ENCODE results near the gene LGR5.

LGR5 gene

GRCh38 chr12:71439362-71439612, 311 bp upstream of the LGR5 start:
- DNase-seq (ENCODE audit: low spot score) = no peak

DNA sequence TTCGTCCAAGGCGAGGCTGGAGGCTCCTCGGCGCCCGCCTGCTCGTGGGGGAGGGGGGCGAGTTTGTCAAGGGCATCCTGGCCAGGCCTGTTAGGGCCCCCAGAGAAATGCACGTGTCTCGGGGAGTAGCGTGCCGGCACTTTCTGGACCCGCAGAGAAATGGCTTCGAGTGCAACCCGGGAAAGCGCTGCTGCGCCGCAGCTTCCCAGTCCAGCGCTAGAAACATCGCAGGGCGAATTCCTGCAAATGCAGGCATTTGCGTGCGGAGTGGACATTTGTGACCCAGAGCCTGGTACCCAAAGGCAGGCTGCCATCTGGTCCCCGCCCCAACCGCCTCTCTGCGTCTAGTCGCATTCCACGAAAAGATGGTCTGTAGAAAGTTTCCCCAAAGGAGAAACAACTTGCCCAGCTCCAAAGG, 756 bp downstream of the LGR5 start:
- DNase-seq (ENCODE audit: low spot score) = no peak

GRCh38 chr12:71440763-71441748, 1.5 kb downstream of the LGR5 start:
- DNase-seq (ENCODE audit: low spot score) = no peak

- DNase-seq (ENCODE audit: low spot score) = no peak
Measured at GRCh38 chr12:71441836-71442566, 2.4 kb downstream of the LGR5 start.

- DNase-seq (ENCODE audit: low spot score) = no peak
Measured at GRCh38 chr12:71442567-71442931, 3.0 kb downstream of the LGR5 start.

- no peak for DNase-seq (ENCODE audit: low spot score)
Measured at GRCh38 chr12:71445071-71445470, 5.5 kb downstream of the LGR5 start.

DNA sequence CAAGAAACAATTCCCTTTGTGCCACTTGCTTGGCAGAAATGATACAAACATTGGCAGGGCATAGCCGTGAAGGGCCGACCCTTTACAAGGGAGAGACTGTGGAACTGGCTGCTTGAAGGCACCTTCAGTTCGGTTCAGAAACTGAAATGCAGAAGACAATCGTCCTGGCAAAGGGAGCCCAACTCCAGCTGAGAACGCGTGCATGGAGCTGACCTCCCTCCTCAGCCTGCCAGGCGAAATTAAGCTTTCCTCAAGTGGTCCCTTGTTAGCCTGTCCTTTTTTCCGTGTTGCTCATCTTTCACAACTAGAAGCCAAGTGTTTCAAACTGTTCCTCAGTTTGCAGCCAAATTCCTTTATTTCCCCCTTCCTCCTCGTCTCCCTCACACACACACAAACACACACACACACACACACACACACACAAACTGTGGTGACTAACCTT, 8.1 kb downstream of the LGR5 start:
- no peak for DNase-seq (ENCODE audit: low spot score)

DNA sequence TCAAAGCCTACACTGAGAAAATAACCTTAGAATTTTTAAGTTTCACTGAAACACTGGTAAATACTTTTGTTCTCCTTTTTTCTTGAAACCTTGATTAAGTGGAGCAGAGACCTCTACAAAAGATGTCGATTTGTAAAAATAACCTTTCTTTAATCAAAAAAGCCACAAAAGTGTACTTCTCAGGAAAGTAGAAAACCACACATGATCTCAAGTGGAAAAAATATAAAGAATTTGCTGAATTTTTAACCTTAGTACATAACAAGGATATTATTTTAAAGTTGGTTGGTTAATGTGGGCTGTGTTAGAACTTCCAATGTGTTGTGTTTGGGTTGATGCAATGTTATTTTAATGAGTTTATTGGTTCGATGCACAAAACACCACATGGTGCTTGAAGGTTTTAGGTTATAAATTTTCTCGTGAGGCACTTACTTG, 8.6 kb downstream of the LGR5 start:
- DNase-seq (ENCODE audit: low spot score) = no peak

DNA sequence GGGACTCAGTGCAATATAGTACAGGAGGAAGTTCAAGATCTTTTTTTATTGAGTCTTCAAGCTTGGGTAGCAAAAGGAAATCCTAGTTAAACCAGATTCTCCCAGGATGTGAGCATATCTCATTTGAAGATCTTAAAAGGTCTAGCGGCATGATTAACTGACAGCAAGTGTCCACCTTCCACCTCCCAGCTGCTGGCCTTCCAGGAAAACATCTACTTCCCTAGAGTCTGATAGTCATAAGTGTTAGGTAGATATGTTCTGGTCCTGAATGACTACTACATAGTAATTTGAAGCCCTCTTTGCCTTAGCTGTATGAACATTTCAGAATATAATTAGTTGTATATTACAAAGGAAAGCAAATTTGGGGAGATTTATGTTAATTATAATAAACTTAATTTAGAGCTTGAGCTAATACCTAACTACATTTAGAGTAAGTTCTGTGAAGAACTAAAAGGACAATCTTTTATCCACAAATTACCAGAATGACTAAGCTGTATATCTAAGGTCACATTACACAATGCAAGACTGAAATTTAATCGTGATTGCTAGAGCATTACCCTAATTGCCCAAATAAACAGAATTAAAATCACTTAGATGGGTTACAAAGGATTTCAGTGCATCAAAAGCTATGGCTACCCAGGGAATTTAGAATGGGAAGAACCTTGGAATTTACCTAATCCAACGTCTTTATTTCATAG, 9.9 kb downstream of the LGR5 start:
- DNase-seq (ENCODE audit: low spot score) = no peak

- no peak for DNase-seq (ENCODE audit: low spot score)
Measured at GRCh38 chr12:71452006-71452405, 12.4 kb downstream of the LGR5 start.

- DNase-seq (ENCODE audit: low spot score) = no peak
Measured at GRCh38 chr12:71455028-71455737, 15.6 kb downstream of the LGR5 start.

DNA sequence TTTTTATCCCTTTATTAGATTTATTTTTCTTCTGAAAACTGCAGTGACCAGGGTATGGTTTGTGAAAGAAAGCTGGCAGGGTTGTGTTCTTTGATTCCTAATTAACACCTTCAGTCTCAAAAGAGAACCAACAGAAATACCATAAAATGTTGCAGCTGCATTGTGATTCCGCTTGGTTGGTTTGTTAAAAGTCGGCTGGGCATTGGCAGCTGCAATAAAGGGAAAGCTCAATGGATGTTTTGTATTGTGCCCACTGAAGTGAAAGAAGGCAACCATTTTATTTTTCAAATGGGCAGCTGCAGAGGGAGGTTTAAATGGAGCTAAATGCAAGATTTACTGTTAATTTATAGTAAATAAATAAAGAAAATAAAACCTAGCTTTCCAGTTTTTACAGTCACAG, 16.7 kb downstream of the LGR5 start:
- DNase-seq (ENCODE audit: low spot score) = no peak

GRCh38 chr12:71456990-71457389, 17.4 kb downstream of the LGR5 start:
- DNase-seq (ENCODE audit: low spot score) = no peak

GRCh38 chr12:71460318-71460717, 20.7 kb downstream of the LGR5 start:
- DNase-seq (ENCODE audit: low spot score) = no peak

GRCh38 chr12:71460850-71461609, 21.4 kb downstream of the LGR5 start:
- no peak for DNase-seq (ENCODE audit: low spot score)

GRCh38 chr12:71461787-71462328, 22.3 kb downstream of the LGR5 start:
- no peak for DNase-seq (ENCODE audit: low spot score)

GRCh38 chr12:71465796-71466195, 26.2 kb downstream of the LGR5 start:
- DNase-seq (ENCODE audit: low spot score) = no peak

DNA sequence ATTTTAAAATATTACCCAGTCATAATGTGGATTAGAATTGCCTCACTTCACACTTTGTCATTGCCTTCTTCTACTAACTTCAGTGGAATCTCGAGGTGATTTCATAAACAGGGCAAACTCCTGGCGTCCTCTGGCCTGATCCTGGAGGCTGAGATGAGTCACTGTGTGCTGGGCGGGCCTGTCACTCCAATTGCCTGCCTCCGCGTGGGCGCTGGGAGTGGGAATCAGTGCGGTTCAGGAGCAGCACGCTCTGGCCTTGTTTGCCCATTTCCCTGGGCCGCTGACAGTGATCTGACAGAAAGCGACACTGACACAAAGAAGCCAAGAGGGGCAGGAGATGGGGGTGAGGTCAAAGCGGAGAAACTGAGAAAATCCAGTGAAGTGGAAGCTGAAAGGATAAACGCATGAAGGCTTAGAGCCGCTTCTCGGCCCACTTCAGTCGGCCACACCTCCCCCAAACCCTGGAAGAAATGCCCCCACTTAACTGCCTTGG, 29.7 kb downstream of the LGR5 start:
- DNase-seq (ENCODE audit: low spot score) = peak; percentile 85

DNA sequence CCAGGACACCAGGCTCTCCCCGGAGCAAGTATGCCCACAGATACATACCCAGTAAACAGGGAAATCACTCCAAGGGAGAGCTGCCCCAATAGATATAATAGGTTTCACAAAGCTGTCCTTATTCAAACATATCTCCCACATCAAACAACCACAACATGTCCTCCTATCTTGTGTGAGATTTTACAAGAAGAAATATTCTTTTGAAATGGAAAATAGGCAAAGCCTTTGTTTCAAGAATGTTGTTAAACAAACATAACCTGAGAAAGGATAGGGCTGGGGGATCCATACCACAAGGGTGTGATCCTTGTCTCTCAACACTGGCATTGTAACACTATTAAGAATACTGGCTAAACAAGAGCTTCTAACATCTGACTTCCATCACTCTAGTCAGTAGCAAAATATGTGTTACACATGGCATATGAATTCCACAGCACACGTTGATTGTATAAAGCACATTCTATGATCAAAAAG, 32.9 kb downstream of the LGR5 start:
- no peak for DNase-seq (ENCODE audit: low spot score)

DNA sequence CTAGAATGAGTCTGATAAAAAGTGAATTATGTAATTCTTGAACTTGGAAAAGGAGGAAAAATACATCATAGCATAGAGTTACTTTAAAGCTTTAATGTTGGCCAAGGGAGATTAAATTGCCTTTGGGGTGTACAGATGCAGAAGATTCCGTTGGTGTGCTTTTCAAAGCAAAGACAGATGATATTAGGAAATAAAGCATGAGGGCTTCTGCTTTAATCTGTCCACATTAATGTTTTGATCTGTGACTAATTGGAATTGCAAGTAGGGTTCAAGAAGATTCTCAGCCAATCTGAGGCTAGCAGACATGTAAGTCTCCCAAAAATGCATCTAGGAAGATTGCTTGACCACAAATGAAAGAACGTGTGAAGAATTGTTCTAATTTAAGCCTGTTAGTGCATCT, 35.2 kb downstream of the LGR5 start:
- DNase-seq (ENCODE audit: low spot score) = no peak

- no peak for DNase-seq (ENCODE audit: low spot score)
Measured at GRCh38 chr12:71475280-71475679, 35.7 kb downstream of the LGR5 start.
